HepG2 (cell line): Measurements from ENCODE around the gene FAM53B. TPM values are rescaled to one million over a fixed set of nuclear protein-coding genes. Genes with fewer than 3 reads are reported as not detected.

ENCODE experiments used
- ARID4A ChIP-seq: sonication (generic); formaldehyde crosslinking; IDR thresholded peaks from 2 replicates; pipeline ENCODE4 v1.5.0; 2020; ENCODE audit warnings: mild to moderate bottlenecking, missing genetic modification reagents, borderline replicate concordance
- ATAD3A ChIP-seq: sonication (generic); formaldehyde crosslinking; IDR thresholded peaks from 2 replicates; pipeline ENCODE4 v1.4.0; 2020; ENCODE audit warnings: missing genetic modification reagents
- E2F1 ChIP-seq: sonication (generic); formaldehyde crosslinking; IDR thresholded peaks from 2 replicates; pipeline ENCODE4 v1.5.0; 2020; ENCODE audit warnings: missing genetic modification reagents
- IRF9 ChIP-seq: sonication (generic); formaldehyde crosslinking; IDR thresholded peaks from 2 replicates; pipeline ENCODE4 v1.8.0; 2022; ENCODE audit warnings: missing genetic modification reagents, mild to moderate bottlenecking, borderline replicate concordance
- JUN ChIP-seq: sonication (generic); formaldehyde crosslinking; IDR thresholded peaks from 2 replicates; pipeline ENCODE4 v1.4.0; 2020; ENCODE audit warnings: mild to moderate bottlenecking, missing genetic modification reagents
- MAZ ChIP-seq, 2 experiments: sonication (generic) in 1 of 2; formaldehyde crosslinking in 1 of 2; IDR thresholded peaks; 2 replicates each; pipeline versions ENCODE4 v1.5.0 to v1.6.1; 2012 to 2020; ENCODE audit warnings: low read depth in 2 of 2, mild to moderate bottlenecking in 2 of 2, borderline replicate concordance in 1 of 2, improper control_type of control experiment in 1 of 2, low read length in 1 of 2, missing genetic modification reagents in 1 of 2, moderate library complexity in 1 of 2
- NONO ChIP-seq, 2 experiments: fragments of 450-650 bp in 1 of 2; sonication (generic) in 1 of 2; formaldehyde crosslinking in 1 of 2; IDR thresholded peaks in 1 of 2; conservative IDR thresholded peaks in 1 of 2; 2 replicates each; pipeline versions ENCODE4 v1.6.1 to v1.8.0; 2017 to 2022; ENCODE audit warnings: mild to moderate bottlenecking in 1 of 2, missing genetic modification reagents in 1 of 2, moderate library complexity in 1 of 2
- PTBP1 ChIP-seq: fragments of 200-400 bp; formaldehyde crosslinking; IDR thresholded peaks from 2 replicates; pipeline ENCODE4 v1.6.1; 2018; ENCODE audit warnings: low read length, low read depth; ENCODE audit not compliant: poor library complexity, severe bottlenecking
- TP53 ChIP-seq: sonication (generic); formaldehyde crosslinking; conservative IDR thresholded peaks from 2 replicates; pipeline ENCODE4 v1.4.0; 2020; ENCODE audit warnings: missing genetic modification reagents
- TSC22D2 ChIP-seq: sonication (generic); formaldehyde crosslinking; IDR thresholded peaks from 2 replicates; pipeline ENCODE4 v1.5.1; 2020; ENCODE audit warnings: missing genetic modification reagents, mild to moderate bottlenecking, borderline replicate concordance
- ZC3H4 ChIP-seq: sonication (generic); formaldehyde crosslinking; IDR thresholded peaks from 2 replicates; pipeline ENCODE4 v1.4.0; 2020; ENCODE audit warnings: missing genetic modification reagents, borderline replicate concordance
- ZFP36L2 ChIP-seq: sonication (generic); formaldehyde crosslinking; IDR thresholded peaks from 2 replicates; pipeline ENCODE4 v1.4.0; 2020; ENCODE audit warnings: missing genetic modification reagents
- ZIK1 ChIP-seq: sonication (generic); formaldehyde crosslinking; IDR thresholded peaks from 2 replicates; pipeline ENCODE4 v1.5.0; 2020; ENCODE audit warnings: mild to moderate bottlenecking, low read depth, missing genetic modification reagents, borderline replicate concordance
- ZMYM2 ChIP-seq: sonication (generic); formaldehyde crosslinking; IDR thresholded peaks from 2 replicates; pipeline ENCODE4 v1.8.0; 2022; ENCODE audit warnings: mild to moderate bottlenecking, missing genetic modification reagents
- ZNF3 ChIP-seq: IDR thresholded peaks from 2 replicates; pipeline ENCODE4 v1.7.0; 2017; ENCODE audit warnings: inconsistent platforms
- ZNF747 ChIP-seq: sonication (generic); formaldehyde crosslinking; IDR thresholded peaks from 2 replicates; pipeline ENCODE4 v1.8.1; 2023; ENCODE audit warnings: missing genetic modification reagents, mild to moderate bottlenecking, borderline replicate concordance
- ZNF749 ChIP-seq: sonication (generic); formaldehyde crosslinking; IDR thresholded peaks from 2 replicates; pipeline ENCODE4 v1.8.0; 2022; ENCODE audit warnings: mild to moderate bottlenecking, missing genetic modification reagents, moderate library complexity, borderline replicate concordance
- polyA plus RNA-seq, 8 experiments: library from polyadenylated mRNA; depleted of rRNA in 3 of 8; stranded (reverse) in 7 of 8; unstranded in 1 of 8; fragments of >200 nt; fragmentation: Illumina TruSeq in 4 of 8; extraction: Trizol in 4 of 8; gene quantifications; 2 replicates each; pipeline versions ENCODE4 v1.2.1 to v1.2.3, GENCODE V29; 2011 to 2016; ENCODE audit warnings: low read depth in 4 of 8, missing spikeins in 1 of 8, mixed read lengths in 1 of 8; ENCODE audit not compliant: insufficient read depth in 1 of 8
- total RNA-seq, 5 experiments: library from RNA; depleted of rRNA; stranded (reverse); fragments of >200 nt; fragmentation: Illumina TruSeq; extraction: Trizol; gene quantifications; 2 replicates each; pipeline ENCODE4 v1.2.3, GENCODE V29; 2016; ENCODE audit warnings: low read depth in 1 of 5
- TF ChIP-seq, protein P1 (sequence below): fragments of 450-650 bp; IDR thresholded peaks from 2 replicates; pipeline ENCODE4 v1.6.1; 2017
- TF ChIP-seq, protein P2 (sequence below): sonication (generic); formaldehyde crosslinking; IDR thresholded peaks from 2 replicates; pipeline ENCODE4 v1.8.0; 2022; ENCODE audit warnings: missing genetic modification reagents, low read depth, mild to moderate bottlenecking, borderline replicate concordance
- TF ChIP-seq, protein P3 (sequence below): sonication (generic); formaldehyde crosslinking; IDR thresholded peaks from 2 replicates; pipeline ENCODE4 v1.4.0; 2020; ENCODE audit warnings: mild to moderate bottlenecking, missing genetic modification reagents

The FAM53B gene
- total and polyA plus RNA-seq, 2 of the 13 experiments (the other 11 are each of a cell fraction or from before 2014, with no cell fraction given) = 6.4 to 19.3 TPM

DNA sequence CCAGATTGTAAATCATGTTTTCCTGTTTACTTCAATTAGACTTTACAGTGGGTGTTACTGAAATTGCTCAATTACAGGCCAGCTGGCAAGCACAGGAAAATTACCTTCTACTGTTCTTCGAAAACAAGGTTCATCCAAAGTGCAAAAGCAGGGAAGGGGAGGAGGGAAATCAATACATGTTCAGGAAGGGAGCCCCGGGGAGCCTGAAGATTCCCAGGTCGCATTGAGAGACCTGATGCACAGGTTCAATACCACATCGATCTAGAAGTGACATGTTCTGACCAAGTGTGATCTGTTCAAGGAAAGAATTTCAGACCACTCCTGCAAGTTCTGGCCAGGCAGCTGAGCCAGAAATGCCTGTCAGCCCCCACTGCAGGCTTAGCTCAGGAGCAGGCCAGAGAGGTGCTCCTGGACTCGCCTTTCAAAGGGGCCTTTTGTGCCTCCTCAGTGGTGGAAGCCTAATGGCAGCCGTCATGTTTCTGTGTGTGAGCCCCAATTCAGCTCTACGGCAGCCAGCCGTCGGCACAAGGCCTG lies 35.9 kb downstream of the FAM53B start (continued):
- TF ChIP-seq ARID4A (CRISPR knock-in tag) (peak; percentile 59; the same call in 1 of the 2 replicates), NONO (IDR thresholded peaks at IDR 0.05) (no peak), NONO (CRISPR knock-in tag; conservative IDR thresholded peaks at IDR 0.05) (peak; percentile 73), ZIK1 (CRISPR knock-in tag) (no peak), ZNF3 (no peak), ZFP36L2 (CRISPR knock-in tag) (no peak), MAZ (IDR thresholded peaks at IDR 0.05; ENCODE audit: borderline replicate concordance, low read depth, low read length) (0 out of 2 replicates have a peak, but pooled peaks have one; percentile 23), MAZ (CRISPR knock-in tag; IDR thresholded peaks at IDR 0.05; ENCODE audit: low read depth) (no peak), ZC3H4 (no peak), ATAD3A (CRISPR knock-in tag) (no peak), ZNF749 (CRISPR knock-in tag) (no peak), PTBP1 (no peak), TP53 (CRISPR knock-in tag) (no peak), TSC22D2 (CRISPR knock-in tag) (no peak), IRF9 (CRISPR knock-in tag) (no peak), E2F1 (no peak), ZMYM2 (no peak), JUN (CRISPR knock-in tag) (no peak), ZNF747 (CRISPR knock-in tag) (no peak)
- TF ChIP-seq, protein P1, sequence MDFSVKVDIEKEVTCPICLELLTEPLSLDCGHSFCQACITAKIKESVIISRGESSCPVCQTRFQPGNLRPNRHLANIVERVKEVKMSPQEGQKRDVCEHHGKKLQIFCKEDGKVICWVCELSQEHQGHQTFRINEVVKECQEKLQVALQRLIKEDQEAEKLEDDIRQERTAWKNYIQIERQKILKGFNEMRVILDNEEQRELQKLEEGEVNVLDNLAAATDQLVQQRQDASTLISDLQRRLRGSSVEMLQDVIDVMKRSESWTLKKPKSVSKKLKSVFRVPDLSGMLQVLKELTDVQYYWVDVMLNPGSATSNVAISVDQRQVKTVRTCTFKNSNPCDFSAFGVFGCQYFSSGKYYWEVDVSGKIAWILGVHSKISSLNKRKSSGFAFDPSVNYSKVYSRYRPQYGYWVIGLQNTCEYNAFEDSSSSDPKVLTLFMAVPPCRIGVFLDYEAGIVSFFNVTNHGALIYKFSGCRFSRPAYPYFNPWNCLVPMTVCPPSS = no peak
- TF ChIP-seq, protein P2, sequence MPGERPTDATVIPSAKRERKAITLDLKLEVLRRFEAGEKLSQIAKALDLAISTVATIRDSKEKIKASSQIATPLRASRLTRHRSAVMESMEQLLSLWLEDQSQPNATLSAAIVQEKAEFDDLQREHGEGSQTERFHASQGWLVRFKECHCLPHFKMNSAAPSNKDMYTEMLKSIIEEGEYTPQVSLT (CRISPR knock-in tag) = no peak
- TF ChIP-seq, protein P3, sequence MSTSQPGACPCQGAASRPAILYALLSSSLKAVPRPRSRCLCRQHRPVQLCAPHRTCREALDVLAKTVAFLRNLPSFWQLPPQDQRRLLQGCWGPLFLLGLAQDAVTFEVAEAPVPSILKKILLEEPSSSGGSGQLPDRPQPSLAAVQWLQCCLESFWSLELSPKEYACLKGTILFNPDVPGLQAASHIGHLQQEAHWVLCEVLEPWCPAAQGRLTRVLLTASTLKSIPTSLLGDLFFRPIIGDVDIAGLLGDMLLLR (CRISPR knock-in tag) = no peak
